ENCODE data around the gene LMX1B.
A peak's percentile ranks its signal among the peaks of the same experiment; 100 is the strongest.
"Not testable (repeated sequence)": the region's sequence is repeated elsewhere in the genome, so short reads cannot be mapped to it uniquely, and the experiment has no call there.

The LMX1B gene

DNA sequence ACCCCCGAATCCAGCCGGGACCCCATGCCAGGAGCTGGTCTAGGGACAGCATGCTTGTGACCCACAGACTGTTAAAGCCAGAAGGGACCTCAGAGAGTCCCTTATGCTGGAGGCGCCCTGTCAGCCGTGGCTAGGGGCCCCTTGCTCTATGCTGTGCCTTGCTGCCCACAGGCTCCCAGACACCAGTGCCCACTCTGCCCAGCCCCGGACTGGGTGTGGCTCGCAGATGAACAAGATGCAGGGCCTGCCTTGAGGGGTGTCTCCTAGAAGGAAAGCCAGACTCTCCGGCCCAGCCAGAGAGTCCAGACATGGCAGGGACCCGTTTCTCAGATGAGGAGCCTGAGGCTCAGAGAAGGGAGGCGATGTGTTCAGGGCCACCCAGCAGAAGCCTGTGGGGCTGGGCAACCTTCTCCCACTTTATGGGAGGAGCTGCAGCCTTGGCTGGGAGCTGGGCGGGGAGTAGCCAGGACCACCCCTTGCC, 85.7 kb downstream of the LMX1B start:
- no peak for DNase-seq

DNA sequence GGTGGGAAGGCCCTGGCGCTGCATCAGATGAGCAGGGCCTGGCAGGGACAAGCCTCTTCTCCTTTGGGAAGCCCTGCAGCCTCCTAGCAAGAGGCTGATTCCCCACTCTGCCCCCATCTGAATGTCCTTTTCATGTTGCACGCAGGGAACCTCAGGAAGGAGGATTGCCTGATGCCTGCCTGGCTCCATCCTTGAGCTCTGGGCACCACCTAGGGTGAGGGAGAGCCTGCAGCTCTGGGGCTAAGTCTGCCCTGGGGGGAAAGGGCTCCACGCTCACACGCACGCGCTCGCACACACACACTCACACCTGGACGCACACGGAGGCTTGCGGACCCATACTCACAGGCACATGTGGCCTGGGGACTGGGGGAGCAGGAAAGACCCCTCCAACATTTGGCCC, 86.6 kb downstream of the LMX1B start:
- DNase-seq: no peak

DNA sequence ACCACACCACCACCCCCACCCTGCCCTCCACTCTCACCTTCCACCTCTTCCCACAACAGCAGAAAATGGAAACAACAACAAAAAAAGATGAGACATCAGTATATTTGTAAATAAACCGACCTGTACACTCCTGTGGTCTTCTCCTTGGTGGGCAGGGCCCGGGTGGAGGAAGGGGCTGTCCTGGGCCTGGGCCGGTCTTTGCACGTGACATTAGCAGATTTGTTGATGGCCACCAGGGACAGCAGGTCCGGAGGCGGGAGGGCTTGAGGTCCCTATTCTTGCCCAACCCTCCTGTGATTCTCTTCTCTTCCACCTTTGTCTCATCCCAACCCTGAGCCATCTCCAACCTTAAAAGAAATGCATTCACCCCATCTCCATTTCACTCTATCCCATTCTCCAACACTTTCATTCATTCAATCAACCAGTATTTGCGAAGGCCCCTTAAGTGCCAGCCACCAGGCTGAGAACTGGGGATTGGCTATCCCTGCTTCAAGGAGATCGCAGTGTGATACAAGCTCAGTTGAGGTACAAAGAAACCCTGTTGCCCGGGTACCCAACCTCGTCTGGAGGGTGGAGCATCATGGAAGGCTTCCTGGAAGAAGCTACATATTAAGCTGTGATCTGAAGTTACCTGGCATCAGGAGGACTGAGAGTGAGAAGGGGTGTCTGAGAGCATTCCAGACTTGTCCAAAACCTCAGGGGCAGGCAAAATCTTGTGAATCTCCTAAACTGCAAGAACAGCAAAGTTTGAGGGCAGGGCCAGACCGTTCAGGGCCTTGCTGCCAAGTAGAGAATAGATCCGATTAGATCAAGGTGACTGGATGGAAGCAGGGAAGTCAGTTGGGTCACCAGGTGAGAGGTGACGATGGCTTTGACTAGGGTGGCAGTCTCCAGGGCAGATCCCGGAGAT, 87.4 kb downstream of the LMX1B start:
- no peak for DNase-seq

DNA sequence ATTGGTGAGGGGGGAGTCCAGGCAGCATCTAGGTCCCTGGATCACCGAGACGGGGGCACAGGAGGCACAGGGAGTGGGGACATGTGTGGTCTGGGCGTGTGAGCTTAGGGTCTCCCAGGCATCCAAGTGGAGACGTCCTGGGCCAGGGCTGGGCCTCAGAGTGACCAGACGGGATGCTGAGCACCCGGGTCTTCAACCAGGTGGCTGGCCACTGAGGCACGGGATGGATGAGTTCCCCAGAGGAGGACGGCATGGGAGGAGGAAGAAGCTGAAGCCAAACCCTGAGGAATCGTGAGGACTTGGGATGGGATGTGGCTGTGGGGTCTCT, 88.0 kb downstream of the LMX1B start:
- no peak for DNase-seq

DNA sequence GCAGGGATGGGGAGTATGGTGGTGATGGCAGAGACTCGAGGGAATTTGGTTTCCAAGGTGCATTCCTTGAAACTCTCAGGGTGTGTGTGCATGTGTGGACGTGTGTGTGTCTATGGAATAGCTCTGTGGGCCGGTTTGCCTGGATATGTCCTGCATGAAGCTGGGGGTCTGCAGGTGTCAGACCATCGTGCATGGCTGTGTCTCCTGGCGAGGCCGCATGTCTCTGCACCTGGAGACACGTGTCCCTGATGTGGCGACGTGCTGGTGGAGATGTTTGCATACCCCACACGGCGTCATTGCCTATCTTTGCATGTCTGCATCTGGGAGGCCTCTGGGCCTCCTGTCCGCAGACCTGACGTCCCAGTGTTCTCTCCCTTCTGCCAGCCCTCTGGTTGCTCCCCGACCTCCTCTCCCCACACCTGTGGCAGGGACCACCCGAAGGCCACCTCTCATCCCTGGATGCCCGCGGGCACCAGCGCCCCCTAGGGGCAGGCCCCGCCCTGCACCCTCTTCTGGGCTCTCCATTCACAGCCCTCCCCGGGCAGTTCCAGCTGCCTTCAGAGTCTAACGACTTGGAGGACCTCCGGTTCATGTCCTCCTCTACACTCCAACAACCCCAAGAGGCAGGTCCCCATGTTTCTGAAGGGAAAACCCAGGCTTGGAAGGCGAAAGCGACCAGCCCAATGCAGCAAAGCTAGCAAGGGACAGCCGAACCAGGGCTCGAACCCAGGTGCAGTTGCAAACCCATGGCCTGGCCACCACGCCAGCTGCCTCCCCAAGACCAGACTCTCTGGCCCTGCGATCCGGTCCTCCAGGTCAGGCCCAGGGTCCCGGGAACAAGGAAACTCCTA, 88.6 kb downstream of the LMX1B start:
- DNase-seq: no peak

DNA sequence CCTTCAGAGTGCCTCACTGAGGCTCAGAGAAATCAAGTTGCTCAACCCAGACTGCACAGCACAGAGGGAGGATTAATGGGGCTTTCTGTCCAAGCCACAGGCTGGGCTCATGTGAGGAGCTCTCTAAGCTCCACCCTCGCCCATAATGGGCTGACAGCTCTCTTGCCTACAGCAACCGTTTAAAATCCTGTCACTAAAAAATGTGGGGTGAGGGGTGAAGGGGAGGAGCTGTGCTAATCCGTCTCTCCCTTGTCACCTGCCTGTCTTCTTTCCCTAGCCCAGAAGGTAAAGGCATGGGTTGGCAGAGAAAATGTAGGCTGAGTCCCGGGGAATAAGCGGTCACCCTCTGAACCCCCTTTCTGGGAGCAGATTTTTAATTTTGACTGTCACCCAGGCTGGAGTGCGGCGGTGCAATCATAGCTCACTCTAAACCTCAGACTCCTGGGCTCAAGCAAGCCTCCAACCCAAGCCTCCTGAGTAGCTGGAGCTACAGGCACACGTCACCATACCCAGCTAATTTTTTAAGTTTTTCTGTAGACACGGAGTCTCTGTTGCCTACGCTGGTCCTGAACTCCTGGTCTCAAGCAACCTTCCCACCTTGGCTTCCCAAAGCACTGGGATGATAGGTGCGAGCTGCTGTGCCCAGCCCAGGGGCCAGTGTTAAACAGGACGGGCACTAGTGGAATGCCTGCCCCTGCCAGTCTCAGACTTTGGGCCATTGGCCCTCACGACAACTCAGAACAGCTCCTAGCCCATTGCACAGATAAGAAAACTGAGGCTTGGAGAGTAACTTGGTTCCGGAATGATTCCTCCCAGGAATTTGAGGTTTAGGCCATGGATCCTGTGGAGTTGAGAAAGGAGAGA, 89.5 kb downstream of the LMX1B start:
- DNase-seq: no peak

DNA sequence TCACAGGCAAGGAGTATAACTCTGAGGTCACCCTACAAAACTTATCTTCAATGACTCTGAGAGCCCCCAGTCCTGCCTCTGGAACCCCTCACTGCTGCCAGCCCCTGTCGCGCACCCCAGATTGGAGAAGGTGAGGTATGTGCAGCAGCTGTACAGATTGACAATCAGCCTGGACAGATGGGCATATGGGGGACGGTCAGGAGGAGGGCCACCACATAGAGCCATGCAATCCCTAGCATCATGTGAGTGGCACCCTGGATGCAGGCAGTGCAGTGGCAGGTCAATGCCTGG, 90.1 kb downstream of the LMX1B start:
- DNase-seq: no peak

DNA sequence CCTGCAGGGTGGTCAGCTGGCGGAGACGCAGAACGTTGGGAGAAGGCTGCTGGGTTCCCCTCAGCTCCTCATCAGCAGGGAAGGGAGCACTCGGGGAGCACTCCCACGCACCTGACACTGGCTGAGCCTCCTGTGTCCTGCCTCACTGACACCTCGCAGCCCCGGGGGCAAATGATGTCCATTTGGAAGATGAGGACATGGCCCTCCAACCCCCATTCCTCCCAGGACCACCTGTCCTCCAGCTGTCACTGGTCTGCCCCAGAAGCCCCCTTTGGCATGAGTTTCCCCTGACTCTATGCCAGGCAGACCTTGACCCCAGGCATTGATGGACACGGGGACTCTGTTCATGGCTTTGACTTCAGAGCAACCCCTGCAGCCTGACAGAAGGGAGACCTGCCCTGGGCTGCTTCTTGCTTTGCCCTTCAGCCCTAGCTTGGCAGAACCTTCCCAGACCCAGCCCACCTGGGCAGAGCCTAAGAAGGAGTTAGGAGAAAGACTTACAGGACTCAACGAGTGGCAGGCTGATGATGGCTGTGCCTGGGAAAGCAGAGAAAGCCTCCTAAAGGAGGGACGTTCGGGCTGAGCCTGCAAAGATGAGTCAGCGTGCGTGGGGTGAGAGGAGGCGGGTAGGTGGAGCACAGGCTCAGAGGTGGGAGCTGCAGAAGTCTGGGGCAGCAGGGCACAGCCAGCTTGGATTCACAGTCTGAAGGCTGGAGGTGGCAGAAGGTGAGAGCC, 90.6 kb downstream of the LMX1B start:
- no peak for DNase-seq

DNA sequence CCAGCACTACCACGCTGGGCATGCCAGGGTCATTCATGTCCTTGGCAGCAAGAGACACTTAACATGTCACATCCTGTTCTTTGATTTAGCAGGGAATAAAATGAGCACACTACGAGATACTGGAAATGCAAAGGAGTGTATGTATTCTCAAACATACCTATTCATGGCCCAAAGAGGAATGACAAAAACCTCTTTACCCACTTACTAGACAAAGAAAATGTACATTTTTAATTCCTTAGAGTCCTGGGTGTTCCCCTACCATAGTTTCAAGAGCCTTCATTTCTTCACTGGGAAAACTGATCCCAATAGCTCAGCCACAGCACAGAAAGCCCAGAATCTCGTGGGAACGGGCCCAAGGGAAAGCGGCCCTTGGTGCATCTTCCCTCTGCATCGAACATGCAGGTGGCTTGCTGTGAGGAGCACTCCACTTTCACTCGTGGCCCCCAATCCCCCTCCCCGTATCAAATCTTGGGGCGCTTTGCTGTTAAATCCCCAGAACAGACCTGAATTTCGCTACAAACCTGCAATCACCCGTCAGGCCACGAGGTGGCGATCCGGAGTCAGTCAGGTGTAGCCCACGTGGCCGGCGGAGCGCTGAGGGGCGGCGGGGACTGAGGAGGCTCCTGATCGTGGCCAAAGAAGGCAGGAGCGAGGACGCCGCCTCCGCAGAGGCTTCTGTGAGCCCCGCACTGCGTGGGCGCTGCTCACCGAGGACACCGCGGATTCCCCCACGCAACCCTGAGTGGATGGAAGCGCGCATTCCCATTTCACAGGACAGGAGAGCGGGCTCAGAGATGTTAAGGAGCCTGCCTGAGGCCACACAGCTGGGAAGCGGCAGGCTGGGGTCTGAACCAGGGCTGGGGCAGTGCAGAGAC, 91.4 kb downstream of the LMX1B start:
- peak; percentile 60 to 85 (median 73) for DNase-seq

DNA sequence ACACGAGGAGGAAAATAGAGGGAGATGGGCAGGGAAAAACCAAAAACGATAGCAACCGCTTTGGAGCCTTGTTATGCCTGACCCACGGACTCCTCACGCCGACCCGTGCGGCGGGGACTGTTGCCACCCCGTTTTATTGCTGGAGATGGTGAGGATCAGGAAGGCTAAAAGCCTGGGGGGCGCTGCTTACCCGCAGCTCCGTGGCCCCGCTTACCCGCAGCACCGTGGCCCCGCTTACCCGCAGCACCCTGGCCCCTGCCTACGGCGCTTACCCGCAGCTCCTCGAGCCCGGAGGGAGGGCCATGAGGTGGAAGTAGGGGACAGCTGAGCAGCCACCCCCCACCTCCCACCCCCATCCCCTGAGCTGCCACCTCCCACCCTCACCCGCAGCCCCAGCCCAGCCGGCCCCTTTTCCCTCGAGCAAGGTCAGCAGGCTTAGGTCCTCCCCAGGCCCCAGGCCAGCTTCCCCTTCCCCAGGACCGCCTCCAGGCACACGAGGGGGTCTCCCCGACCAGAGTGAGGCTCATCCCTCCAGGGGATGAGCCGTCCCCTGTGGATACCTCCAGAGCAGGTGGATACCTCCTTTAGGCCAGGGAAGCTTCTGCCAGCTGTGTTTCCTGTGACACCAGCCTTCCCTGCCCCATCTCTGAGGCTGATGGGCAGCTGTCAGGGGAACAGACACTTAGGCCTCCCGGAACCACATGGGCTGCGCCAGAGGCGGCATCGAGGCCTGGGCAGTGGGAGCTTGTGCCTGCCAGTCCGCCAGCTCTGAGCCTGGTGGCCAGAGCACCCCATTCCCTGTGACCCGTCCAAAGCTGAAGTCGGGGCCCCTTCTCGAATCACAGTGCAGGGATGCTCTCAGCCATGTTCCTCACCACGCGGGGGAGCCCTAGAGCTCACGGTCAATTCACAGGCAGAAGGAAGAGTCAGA, 92.3 kb downstream of the LMX1B start:
- peak; percentile 41 to 66 (median 53) for DNase-seq

DNA sequence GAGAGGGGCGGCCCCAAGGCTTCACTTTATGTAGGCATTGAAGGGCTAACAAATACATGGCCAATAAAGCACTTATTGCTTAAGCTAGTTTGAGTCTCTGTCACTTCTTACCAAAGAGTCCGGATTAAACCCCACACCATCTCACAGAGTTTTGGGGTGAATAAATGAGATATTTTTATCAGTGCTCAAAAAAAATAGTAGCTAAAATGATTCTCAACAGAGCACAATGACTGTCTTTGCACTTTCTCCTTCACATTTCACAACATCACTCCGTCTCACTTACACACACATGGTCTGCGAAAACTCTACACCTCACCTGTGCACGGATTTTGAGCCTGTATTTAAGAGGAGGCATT, 92.9 kb downstream of the LMX1B start:
- DNase-seq: no peak

DNA sequence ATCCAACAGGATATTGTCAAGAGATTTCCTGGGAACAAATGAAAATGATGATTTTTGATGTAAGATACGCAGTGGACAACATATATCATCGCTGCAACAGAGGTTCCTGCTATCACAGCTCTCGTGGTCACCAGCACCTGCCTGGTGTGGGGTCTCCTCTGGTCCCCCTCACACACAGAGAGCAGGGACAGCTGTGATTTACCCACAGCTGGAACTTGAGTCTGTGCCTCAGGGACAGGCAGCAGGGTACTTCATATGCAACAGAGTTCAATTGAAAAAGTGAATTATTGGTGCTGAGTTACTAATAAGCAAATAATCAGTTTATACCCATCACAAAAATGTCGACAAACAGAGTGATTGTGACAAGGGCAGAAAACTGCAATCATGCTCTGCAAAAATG, 93.4 kb downstream of the LMX1B start:
- DNase-seq: no peak

DNA sequence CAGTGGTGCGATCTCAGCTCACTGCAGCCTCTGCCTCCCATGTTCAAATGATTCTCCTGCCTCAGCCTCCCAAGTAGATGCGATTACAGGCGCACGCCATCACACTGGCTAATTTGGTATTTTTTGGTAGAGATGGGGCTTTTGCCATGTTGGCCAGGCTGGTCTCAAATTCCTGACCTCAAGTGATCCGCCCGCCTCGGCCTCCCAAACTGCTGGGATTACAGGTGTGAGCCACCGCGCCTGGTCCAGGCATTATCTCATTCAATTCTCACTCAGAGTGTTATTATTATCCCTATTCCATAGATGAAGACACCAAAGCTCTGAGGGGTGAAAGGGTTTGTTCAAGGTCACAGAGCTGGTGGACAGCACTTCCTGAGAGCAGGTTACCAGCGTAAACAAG, 94.0 kb downstream of the LMX1B start:
- DNase-seq: not testable (repeated sequence)

DNA sequence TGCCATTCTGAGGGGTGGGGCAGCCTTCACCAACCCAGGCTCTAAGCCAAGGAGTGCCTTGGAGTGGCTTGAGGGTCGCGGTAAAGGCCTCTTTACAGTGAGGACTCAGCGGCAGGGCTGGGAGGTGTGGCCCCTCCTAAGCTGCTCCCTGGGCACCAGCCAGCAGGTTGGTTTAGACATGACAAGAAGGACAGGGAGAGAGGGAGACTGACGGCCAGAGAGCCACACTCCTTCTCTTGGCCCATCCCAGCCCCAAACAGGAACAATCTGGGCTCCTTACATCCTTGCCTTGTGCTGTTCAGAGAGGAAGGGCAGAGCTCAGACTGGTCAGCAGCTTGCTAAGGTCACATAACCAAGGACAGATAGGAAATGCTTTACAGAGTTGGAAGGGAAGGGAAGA, 94.5 kb downstream of the LMX1B start:
- no peak for DNase-seq

DNA sequence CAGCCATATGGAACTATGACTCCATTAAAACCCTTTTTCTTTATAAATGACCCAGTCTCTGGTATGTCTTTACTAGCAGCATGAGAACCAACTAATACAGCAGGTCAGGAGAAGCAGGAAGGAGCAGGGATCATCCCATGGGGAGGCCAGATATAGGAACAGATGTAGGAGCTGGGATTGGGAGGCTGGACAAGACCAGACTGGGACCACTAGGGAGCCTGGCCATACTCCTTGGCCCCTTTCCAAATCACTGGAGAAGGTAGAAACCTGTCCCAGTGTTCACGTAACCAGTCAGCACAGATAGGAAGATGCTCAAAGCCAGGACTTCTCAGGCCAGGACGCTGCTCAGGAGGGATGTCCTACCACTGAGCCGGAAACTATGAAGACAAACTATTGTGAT, 95.5 kb downstream of the LMX1B start:
- no peak for DNase-seq

DNA sequence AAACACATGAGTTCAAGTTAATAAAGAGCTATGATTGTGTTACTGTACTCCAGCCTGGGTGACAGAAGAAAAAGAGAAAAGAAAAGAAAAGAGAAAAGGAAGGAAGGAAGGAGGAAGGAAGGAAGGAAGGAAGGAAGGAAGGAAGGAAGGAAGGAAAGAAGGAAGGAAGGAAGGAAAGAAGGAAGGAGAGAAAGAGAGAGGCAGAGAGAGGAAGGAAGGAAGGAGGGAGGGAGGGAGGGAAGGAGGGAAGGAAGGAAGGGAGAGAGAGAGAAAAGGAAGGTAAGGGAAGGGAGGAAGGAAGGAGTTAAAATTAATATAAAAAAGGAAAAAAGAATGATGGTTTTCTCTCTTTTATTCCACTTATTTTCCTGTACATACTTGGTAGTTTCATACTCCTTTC, 101.7 kb downstream of the LMX1B start:
- DNase-seq: no peak

DNA sequence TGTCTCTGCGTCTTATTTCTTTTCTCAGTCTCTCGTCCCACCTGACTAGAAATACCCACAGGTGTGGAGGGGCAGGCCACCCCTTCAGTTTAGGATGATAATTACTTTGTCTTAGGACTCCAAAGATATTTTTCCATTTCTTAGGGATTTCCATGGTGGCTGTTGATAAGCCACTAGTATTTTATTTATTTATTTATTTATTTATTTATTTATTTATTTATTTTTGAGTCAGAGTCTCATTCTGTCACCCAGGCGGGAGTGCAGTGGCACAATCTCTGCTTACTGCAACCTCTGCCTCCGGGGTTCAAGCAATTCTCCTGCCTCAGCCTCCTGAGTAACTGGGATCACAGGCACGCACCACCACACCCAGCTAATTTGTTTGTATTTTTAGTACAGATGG, 103.7 kb downstream of the LMX1B start:
- not testable (repeated sequence) for DNase-seq

DNA sequence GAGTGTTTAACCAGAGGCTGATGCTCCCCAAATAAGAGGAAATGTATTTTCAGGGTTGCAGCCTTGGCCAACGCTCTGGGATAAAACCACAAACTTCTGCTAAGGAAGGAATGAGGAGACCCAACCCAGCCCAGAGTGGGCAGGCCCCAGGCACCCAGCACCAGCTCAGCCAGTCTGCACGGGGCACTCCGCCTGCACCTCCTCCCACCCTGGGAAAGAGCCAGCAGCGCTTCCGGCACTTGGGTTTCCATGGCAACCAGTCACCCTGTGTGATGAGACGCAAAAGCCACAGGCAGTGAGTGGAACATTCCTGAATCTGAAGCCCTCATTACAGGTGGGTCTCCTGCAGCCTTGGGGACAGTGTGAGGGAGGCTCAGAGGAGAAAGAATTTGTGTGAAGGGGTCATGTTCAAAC, 105.9 kb downstream of the LMX1B start:
- DNase-seq: peak; percentile 78 to 89 (median 85)

DNA sequence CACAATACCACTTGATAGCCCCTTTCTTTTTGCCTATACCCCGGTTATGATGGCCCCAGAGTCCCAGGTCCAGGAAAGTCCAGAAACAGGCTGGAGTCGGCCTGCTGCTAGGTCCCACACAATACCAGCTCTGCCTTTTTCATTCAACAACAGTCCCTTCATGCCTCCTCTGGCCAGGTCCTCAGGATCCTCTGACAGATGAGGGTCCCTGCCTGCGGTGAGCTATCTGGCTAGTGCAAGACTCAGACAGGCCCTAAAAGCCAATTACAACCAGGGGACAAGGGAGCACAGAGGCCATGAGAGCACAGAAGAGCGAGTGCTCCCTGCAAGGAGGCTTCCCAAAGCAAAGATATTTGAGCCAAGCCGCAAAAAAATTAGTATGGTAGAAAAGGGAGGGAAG, 106.3 kb downstream of the LMX1B start:
- no peak for DNase-seq

Data from T-helper 1 cell (primary cell).